K562 (cell line): ENCODE data around the gene CLIP4.

Source experiments
- CEBPB ChIP-seq: fragments of 450-650 bp; IDR thresholded peaks from 2 replicates; pipeline ENCODE4 v1.6.1; 2016; ENCODE audit warnings: missing genetic modification characterization, missing compliant biosample characterization
- ELF1 ChIP-seq: fragments of 200-800 bp; sonication (Bioruptor generic); IDR thresholded peaks from 2 replicates; pipeline ENCODE4 v1.6.1; 2016; ENCODE audit warnings: missing genetic modification characterization, missing compliant biosample characterization
- FOXA3 ChIP-seq, 2 experiments: fragments of 450-650 bp in 1 of 2; sonication (generic) in 1 of 2; formaldehyde crosslinking; IDR thresholded peaks in 1 of 2; conservative IDR thresholded peaks in 1 of 2; 2 replicates each; pipeline versions ENCODE4 v1.4.0 to v1.8.0; 2020 to 2022; ENCODE audit warnings: mild to moderate bottlenecking in 2 of 2, missing genetic modification reagents in 1 of 2
- KLF1 ChIP-seq: fragments of 450-650 bp; IDR thresholded peaks from 2 replicates; pipeline ENCODE4 v1.6.1; 2016; ENCODE audit warnings: missing genetic modification characterization, missing compliant biosample characterization
- PCBP1 ChIP-seq: fragments of 200-400 bp; formaldehyde crosslinking; IDR thresholded peaks from 2 replicates; pipeline ENCODE4 v1.6.1; 2018; ENCODE audit warnings: mild to moderate bottlenecking, low read depth, low read length; ENCODE audit not compliant: poor library complexity, severe bottlenecking
- PTBP1 ChIP-seq: fragments of 200-400 bp; formaldehyde crosslinking; IDR thresholded peaks from 2 replicates; pipeline ENCODE4 v1.6.1; 2017; ENCODE audit warnings: low read depth, low read length
- RAD21 ChIP-seq, 2 experiments: fragments of 250-450 bp in 1 of 2; fragments of 450-650 bp in 1 of 2; sonication (Bioruptor Pico) in 1 of 2; formaldehyde crosslinking in 1 of 2; IDR thresholded peaks in 1 of 2; conservative IDR thresholded peaks in 1 of 2; 2 replicates each; pipeline versions ENCODE4 v1.4.0 to v1.8.0; 2020 to 2022; ENCODE audit warnings: mild to moderate bottlenecking in 2 of 2, moderate library complexity in 1 of 2
- ZNF24 ChIP-seq: fragments of 450-650 bp; IDR thresholded peaks from 2 replicates; pipeline ENCODE4 v1.6.1; 2016
- ZNF609 ChIP-seq: sonication (generic); formaldehyde crosslinking; IDR thresholded peaks from 2 replicates; pipeline ENCODE4 v1.8.1; 2023; ENCODE audit warnings: missing genetic modification reagents, mild to moderate bottlenecking, borderline replicate concordance
- TF ChIP-seq, protein P1 (sequence below), 3 experiments: IDR thresholded peaks in 2 of 3; conservative IDR thresholded peaks in 1 of 3; 2 replicates each; pipeline ENCODE4 v1.5.1; 2011 to 2012; ENCODE audit warnings: low read length in 3 of 3, mild to moderate bottlenecking in 3 of 3, control low read depth in 2 of 3, improper control_type of control experiment in 1 of 3, inconsistent platforms in 1 of 3, low read depth in 1 of 3, mixed read lengths in 1 of 3, moderate library complexity in 1 of 3; ENCODE audit not compliant: insufficient read depth in 2 of 3
- TF ChIP-seq, protein P2 (sequence below): fragments of 450-650 bp; IDR thresholded peaks from 2 replicates; pipeline ENCODE4 v1.6.1; 2017; ENCODE audit warnings: antibody characterized with exemption, mild to moderate bottlenecking

GRCh38 chr2:29209551-29209950 is 94.3 kb downstream of the CLIP4 start:
- TF ChIP-seq, protein P1, sequence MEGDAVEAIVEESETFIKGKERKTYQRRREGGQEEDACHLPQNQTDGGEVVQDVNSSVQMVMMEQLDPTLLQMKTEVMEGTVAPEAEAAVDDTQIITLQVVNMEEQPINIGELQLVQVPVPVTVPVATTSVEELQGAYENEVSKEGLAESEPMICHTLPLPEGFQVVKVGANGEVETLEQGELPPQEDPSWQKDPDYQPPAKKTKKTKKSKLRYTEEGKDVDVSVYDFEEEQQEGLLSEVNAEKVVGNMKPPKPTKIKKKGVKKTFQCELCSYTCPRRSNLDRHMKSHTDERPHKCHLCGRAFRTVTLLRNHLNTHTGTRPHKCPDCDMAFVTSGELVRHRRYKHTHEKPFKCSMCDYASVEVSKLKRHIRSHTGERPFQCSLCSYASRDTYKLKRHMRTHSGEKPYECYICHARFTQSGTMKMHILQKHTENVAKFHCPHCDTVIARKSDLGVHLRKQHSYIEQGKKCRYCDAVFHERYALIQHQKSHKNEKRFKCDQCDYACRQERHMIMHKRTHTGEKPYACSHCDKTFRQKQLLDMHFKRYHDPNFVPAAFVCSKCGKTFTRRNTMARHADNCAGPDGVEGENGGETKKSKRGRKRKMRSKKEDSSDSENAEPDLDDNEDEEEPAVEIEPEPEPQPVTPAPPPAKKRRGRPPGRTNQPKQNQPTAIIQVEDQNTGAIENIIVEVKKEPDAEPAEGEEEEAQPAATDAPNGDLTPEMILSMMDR (IDR thresholded peaks at IDR 0.05 in 2 of 3, conservative IDR thresholded peaks at IDR 0.05 in 1 of 3; ENCODE audit: insufficient read depth in 2 of 3, low read depth in 1 of 3, low read length in 3 of 3): no peak
- TF ChIP-seq ZNF609 (CRISPR knock-in tag): no peak
- no peak for TF ChIP-seq FOXA3 (CRISPR knock-in tag; conservative IDR thresholded peaks at IDR 0.05 in 1 of 2, IDR thresholded peaks at IDR 0.05 in 1 of 2)
- TF ChIP-seq CEBPB (tag): no peak
- TF ChIP-seq RAD21 (CRISPR knock-in tag; conservative IDR thresholded peaks at IDR 0.05 in 1 of 2, IDR thresholded peaks at IDR 0.05 in 1 of 2): no peak
- no peak for TF ChIP-seq PCBP1
- TF ChIP-seq ELF1 (tag): no peak
- no peak for TF ChIP-seq PTBP1
- TF ChIP-seq, protein P2, sequence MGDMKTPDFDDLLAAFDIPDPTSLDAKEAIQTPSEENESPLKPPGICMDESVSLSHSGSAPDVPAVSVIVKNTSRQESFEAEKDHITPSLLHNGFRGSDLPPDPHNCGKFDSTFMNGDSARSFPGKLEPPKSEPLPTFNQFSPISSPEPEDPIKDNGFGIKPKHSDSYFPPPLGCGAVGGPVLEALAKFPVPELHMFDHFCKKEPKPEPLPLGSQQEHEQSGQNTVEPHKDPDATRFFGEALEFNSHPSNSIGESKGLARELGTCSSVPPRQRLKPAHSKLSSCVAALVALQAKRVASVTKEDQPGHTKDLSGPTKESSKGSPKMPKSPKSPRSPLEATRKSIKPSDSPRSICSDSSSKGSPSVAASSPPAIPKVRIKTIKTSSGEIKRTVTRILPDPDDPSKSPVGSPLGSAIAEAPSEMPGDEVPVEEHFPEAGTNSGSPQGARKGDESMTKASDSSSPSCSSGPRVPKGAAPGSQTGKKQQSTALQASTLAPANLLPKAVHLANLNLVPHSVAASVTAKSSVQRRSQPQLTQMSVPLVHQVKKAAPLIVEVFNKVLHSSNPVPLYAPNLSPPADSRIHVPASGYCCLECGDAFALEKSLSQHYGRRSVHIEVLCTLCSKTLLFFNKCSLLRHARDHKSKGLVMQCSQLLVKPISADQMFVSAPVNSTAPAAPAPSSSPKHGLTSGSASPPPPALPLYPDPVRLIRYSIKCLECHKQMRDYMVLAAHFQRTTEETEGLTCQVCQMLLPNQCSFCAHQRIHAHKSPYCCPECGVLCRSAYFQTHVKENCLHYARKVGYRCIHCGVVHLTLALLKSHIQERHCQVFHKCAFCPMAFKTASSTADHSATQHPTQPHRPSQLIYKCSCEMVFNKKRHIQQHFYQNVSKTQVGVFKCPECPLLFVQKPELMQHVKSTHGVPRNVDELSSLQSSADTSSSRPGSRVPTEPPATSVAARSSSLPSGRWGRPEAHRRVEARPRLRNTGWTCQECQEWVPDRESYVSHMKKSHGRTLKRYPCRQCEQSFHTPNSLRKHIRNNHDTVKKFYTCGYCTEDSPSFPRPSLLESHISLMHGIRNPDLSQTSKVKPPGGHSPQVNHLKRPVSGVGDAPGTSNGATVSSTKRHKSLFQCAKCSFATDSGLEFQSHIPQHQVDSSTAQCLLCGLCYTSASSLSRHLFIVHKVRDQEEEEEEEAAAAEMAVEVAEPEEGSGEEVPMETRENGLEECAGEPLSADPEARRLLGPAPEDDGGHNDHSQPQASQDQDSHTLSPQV: no peak
- no peak for TF ChIP-seq ZNF24
- no peak for TF ChIP-seq KLF1
